ENCODE results near the gene GTPBP8. TPM values are rescaled to one million over a fixed set of nuclear protein-coding genes. Genes with fewer than 3 reads are reported as not detected.

GTPBP8 gene
- total and polyA plus RNA-seq, 10 of the 15 experiments (the other 5 are each of a cell fraction or from before 2014, with no cell fraction given) = 10.3 to 29.0 (median 17.0) TPM

GRCh38 chr3:113019182-113020137, 28.7 kb downstream of the GTPBP8 start (continued):
- peak; percentile 97 for TF ChIP-seq RELA (IDR thresholded peaks at IDR 0.05; ENCODE audit: borderline replicate concordance, partially characterized antibody)
- peak; percentile 47 for TF ChIP-seq SKIL (IDR thresholded peaks at IDR 0.05; ENCODE audit: low read depth, poor library complexity, severe bottlenecking)
- TF ChIP-seq CHD1 (IDR thresholded peaks at IDR 0.05; ENCODE audit: low read depth, low read length) = no peak
- no peak for TF ChIP-seq WRNIP1 (IDR thresholded peaks at IDR 0.05; ENCODE audit: borderline replicate concordance, low read depth, low read length)
- peak; percentile 75; the same call in 1 of the 2 replicates for TF ChIP-seq LARP7 (IDR thresholded peaks at IDR 0.05)
- peak; percentile 84; the same call in 1 of the 2 replicates for TF ChIP-seq HDGF (IDR thresholded peaks at IDR 0.05)
- no peak for TF ChIP-seq FOXM1 (IDR thresholded peaks at IDR 0.05; ENCODE audit: low read depth, low read length)
- TF ChIP-seq NFXL1 (IDR thresholded peaks at IDR 0.05; ENCODE audit: borderline replicate concordance) = no peak
- TF ChIP-seq, protein P1, sequence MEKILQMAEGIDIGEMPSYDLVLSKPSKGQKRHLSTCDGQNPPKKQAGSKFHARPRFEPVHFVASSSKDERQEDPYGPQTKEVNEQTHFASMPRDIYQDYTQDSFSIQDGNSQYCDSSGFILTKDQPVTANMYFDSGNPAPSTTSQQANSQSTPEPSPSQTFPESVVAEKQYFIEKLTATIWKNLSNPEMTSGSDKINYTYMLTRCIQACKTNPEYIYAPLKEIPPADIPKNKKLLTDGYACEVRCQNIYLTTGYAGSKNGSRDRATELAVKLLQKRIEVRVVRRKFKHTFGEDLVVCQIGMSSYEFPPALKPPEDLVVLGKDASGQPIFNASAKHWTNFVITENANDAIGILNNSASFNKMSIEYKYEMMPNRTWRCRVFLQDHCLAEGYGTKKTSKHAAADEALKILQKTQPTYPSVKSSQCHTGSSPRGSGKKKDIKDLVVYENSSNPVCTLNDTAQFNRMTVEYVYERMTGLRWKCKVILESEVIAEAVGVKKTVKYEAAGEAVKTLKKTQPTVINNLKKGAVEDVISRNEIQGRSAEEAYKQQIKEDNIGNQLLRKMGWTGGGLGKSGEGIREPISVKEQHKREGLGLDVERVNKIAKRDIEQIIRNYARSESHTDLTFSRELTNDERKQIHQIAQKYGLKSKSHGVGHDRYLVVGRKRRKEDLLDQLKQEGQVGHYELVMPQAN (conservative IDR thresholded peaks at IDR 0.05) = peak; percentile 82; the same call in 1 of the 2 replicates
- TF ChIP-seq RAD21 (IDR thresholded peaks at IDR 0.05; ENCODE audit: insufficient read depth, low read depth, low read length) = no peak
- no peak for TF ChIP-seq SMAD1 (IDR thresholded peaks at IDR 0.05; ENCODE audit: low read depth, partially characterized antibody)
- TF ChIP-seq RFX5 (IDR thresholded peaks at IDR 0.05; ENCODE audit: low read depth, low read length) = 0 out of 2 replicates have a peak, but pooled peaks have one; percentile 8
- no peak for TF ChIP-seq SREBF1 (IDR thresholded peaks at IDR 0.05; ENCODE audit: low read length)
- TF ChIP-seq ZZZ3 (IDR thresholded peaks at IDR 0.05; ENCODE audit: control insufficient read depth, insufficient read length, low read depth) = no peak
- TF ChIP-seq IRF4 (IDR thresholded peaks at IDR 0.05; ENCODE audit: low read depth, low read length) = 0 out of 2 replicates have a peak, but pooled peaks have one; percentile 19
- TF ChIP-seq, protein P2, sequence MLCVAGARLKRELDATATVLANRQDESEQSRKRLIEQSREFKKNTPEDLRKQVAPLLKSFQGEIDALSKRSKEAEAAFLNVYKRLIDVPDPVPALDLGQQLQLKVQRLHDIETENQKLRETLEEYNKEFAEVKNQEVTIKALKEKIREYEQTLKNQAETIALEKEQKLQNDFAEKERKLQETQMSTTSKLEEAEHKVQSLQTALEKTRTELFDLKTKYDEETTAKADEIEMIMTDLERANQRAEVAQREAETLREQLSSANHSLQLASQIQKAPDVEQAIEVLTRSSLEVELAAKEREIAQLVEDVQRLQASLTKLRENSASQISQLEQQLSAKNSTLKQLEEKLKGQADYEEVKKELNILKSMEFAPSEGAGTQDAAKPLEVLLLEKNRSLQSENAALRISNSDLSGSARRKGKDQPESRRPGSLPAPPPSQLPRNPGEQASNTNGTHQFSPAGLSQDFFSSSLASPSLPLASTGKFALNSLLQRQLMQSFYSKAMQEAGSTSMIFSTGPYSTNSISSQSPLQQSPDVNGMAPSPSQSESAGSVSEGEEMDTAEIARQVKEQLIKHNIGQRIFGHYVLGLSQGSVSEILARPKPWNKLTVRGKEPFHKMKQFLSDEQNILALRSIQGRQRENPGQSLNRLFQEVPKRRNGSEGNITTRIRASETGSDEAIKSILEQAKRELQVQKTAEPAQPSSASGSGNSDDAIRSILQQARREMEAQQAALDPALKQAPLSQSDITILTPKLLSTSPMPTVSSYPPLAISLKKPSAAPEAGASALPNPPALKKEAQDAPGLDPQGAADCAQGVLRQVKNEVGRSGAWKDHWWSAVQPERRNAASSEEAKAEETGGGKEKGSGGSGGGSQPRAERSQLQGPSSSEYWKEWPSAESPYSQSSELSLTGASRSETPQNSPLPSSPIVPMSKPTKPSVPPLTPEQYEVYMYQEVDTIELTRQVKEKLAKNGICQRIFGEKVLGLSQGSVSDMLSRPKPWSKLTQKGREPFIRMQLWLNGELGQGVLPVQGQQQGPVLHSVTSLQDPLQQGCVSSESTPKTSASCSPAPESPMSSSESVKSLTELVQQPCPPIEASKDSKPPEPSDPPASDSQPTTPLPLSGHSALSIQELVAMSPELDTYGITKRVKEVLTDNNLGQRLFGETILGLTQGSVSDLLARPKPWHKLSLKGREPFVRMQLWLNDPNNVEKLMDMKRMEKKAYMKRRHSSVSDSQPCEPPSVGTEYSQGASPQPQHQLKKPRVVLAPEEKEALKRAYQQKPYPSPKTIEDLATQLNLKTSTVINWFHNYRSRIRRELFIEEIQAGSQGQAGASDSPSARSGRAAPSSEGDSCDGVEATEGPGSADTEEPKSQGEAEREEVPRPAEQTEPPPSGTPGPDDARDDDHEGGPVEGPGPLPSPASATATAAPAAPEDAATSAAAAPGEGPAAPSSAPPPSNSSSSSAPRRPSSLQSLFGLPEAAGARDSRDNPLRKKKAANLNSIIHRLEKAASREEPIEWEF (IDR thresholded peaks at IDR 0.05; ENCODE audit: insufficient replicate concordance, low read depth, low read length) = no peak
- peak; percentile 67; the same call in 1 of the 2 replicates for TF ChIP-seq TAF1 (IDR thresholded peaks at IDR 0.05; ENCODE audit: borderline replicate concordance, low read depth, low read length)
- peak; percentile 35; the same call in 1 of the 2 replicates for TF ChIP-seq USF2 (IDR thresholded peaks at IDR 0.05; ENCODE audit: borderline replicate concordance, low read depth, low read length)
- no peak for TF ChIP-seq ZNF384 (IDR thresholded peaks at IDR 0.05; ENCODE audit: borderline replicate concordance, low read depth, low read length)

Data from GM12878 (cell line).